IPS-20b (cell line): ENCODE results near the gene CACNA2D2.

Source experiments
- H3K27ac ChIP-seq: one replicate; pipeline ENCODE4 v1.5.1; 2013; ENCODE audit warnings: low read length
- H3K27me3 ChIP-seq: 2 replicates; pipeline ENCODE4 v1.6.1; 2013; ENCODE audit warnings: mild to moderate bottlenecking, low read length, inconsistent platforms; ENCODE audit not compliant: insufficient read depth
- H3K36me3 ChIP-seq: 2 replicates; pipeline ENCODE4 v1.6.1; 2013; ENCODE audit warnings: low read depth, mild to moderate bottlenecking, inconsistent platforms, low read length, moderate library complexity; ENCODE audit not compliant: insufficient read depth
- H3K4me1 ChIP-seq: 2 replicates; pipeline ENCODE4 v1.6.1; 2013; ENCODE audit warnings: mild to moderate bottlenecking, control low read depth, inconsistent platforms, low read length, moderate library complexity; ENCODE audit not compliant: insufficient read depth
- H3K4me3 ChIP-seq: 2 replicates; pipeline ENCODE4 v1.5.1; 2013; ENCODE audit warnings: mild to moderate bottlenecking, low read length, inconsistent platforms
- H3K9ac ChIP-seq: 2 replicates; pipeline ENCODE4 v1.6.1; 2013; ENCODE audit warnings: low read depth, mild to moderate bottlenecking, inconsistent platforms, low read length, moderate library complexity
- H3K9me3 ChIP-seq: 2 replicates; pipeline ENCODE4 v1.6.1; 2013; ENCODE audit warnings: mild to moderate bottlenecking, low read depth, low read length, inconsistent platforms; ENCODE audit not compliant: insufficient read depth

The CACNA2D2 gene

GRCh38 chr3:50355829-50356552 is 147.4 kb downstream of the CACNA2D2 start:
- Histone ChIP-seq H3K9me3 (no peaks in the 10 kb centered on the region), H3K36me3 (peaks cover 22% of the 10 kb centered on the region), H3K4me1 (peaks cover 6% of the 10 kb centered on the region; the same call in 1 of the 2 replicates), H3K27ac (no peak overlapping the region), H3K27me3 (no peaks in the 10 kb centered on the region), H3K9ac (no peak overlapping the region), H3K4me3 (no peak overlapping the region)

DNA sequence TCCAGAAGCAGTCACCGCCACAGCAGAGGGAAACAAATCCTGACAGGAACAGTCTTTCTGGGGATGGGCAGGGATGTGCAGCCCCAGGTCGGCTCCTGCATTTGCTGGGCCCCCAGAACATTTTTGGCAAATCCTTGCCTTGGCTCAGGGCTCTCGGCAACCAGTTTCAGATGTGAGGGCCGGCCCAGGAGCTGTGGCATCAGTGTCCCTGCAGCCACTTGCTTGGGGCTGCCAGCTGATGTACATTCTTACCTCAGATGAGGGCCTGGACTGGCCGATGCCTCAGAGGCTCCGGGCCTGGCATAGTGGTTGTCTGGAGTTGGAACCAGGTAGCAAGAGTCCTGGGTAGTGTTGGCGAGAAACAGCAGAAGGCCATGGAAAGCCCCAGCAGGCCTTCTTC is 148.6 kb downstream of the CACNA2D2 start:
- Histone ChIP-seq H3K4me1 (peaks cover 3% of the 10 kb centered on the region; the same call in 1 of the 2 replicates), H3K27ac (no peak overlapping the region), H3K9me3 (no peaks in the 10 kb centered on the region), H3K4me3 (no peak overlapping the region), H3K36me3 (peaks cover 22% of the 10 kb centered on the region), H3K27me3 (no peaks in the 10 kb centered on the region), H3K9ac (no peak overlapping the region)

DNA sequence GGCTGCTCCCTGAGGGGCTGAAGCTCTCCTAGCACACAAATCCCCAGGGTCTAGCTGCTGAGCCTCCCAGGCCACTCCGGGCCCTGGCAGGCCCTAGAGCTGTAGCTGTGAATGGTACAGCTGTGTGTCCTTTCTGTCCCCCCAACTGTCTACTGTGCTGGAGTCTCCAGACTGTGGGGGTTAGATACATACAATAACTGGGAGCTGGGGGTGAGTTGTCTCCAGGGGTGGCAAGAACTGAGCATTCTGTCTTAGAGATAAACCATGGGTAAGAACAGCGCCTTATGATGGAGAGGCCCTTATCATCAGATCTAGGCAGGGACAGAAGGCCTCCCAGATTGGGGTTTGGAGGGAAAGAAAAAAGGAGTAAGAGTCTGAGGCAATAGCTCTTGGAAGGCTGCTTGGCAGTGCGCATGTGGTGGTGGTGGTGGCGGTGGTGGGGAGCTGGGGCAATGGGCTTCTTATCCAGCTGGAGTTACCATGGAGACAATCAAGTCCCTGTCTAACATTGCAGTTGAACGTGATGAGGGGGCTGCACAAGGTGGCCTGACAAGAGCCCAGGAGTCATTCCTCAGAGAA is 149.2 kb downstream of the CACNA2D2 start:
- peaks cover 3% of the 10 kb centered on the region; the same call in 1 of the 2 replicates for H3K4me1 ChIP-seq
- H3K9me3 ChIP-seq = no peaks in the 10 kb centered on the region

DNA sequence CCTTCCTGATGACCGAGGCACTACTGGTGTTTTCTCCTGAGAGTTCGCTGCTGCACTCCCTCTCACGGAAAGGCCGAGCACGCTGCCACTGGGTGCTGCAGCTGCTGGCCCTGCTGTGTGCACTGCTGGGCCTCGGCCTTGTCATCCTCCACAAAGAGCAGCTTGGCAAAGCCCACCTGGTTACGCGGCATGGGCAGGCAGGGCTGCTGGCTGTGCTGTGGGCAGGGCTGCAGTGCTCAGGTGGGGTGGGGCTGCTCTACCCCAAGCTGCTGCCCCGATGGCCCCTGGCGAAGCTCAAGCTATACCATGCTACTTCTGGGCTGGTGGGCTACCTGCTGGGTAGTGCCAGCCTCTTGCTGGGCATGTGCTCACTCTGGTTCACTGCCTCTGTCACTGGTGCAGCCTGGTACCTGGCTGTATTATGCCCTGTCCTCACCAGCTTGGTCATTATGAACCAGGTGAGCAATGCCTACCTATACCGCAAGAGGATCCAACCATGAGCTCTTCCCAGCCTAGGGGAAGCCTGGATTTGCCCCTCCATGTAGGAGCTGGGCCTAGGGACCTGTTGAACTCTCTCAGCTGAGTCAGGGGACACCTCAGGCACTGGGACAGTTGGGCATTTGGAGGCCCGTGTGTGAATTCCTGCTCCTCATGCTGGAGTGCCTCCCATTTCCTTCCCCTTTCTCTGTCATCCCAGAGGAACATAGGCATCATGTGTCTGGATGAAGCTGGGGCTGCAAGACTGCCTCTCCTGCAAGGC is 150.0 kb downstream of the CACNA2D2 start:
- Histone ChIP-seq H3K36me3 (peaks cover 25% of the 10 kb centered on the region), H3K27me3 (no peaks in the 10 kb centered on the region), H3K4me3 (no peak overlapping the region), H3K27ac (no peak overlapping the region), H3K4me1 (peaks cover 3% of the 10 kb centered on the region; the same call in 1 of the 2 replicates), H3K9ac (no peak overlapping the region), H3K9me3 (no peaks in the 10 kb centered on the region)

More for the DNA sequence above, 149.2 kb downstream of the CACNA2D2 start:
- no peaks in the 10 kb centered on the region for H3K27me3 ChIP-seq
- no peak overlapping the region for H3K27ac ChIP-seq
- no peak overlapping the region for H3K4me3 ChIP-seq
- H3K36me3 ChIP-seq = peaks cover 22% of the 10 kb centered on the region
- H3K9ac ChIP-seq = no peak overlapping the region

DNA sequence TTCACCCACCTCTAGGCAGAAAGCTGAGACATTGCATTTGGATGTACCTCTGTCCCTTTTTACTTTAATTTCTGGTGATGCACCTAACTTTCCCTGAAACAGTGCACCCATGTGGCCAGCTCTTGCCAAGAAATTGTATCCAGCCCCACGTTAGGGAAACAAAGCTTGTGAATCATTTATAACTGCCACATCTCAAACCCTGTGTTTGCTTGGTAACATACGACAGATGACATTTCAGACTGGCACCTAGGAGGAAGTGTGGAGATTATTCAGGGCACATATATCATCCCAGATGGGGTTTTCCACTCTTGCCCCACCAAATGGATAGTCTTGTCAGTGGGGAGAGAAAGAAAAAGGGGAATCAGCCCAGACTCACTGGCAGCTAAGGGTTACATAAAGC is 150.7 kb downstream of the CACNA2D2 start:
- no peaks in the 10 kb centered on the region for H3K9me3 ChIP-seq
- no peaks in the 10 kb centered on the region for H3K27me3 ChIP-seq
- no peak overlapping the region for H3K4me3 ChIP-seq
- H3K9ac ChIP-seq = no peak overlapping the region
- H3K36me3 ChIP-seq = peaks cover 27% of the 10 kb centered on the region
- no peaks in the 10 kb centered on the region for H3K4me1 ChIP-seq
- H3K27ac ChIP-seq = no peak overlapping the region

- no peak overlapping the region for H3K9ac ChIP-seq
- no peak overlapping the region for H3K27ac ChIP-seq
- H3K4me3 ChIP-seq = peak overlapping the region; percentile 91
- H3K9me3 ChIP-seq = no peaks in the 10 kb centered on the region
- H3K4me1 ChIP-seq = no peaks in the 10 kb centered on the region
- peaks cover 5% of the 10 kb centered on the region for H3K27me3 ChIP-seq
- H3K36me3 ChIP-seq = peaks cover 25% of the 10 kb centered on the region
Measured at GRCh38 chr3:50351323-50351697, 152.1 kb downstream of the CACNA2D2 start.

- Histone ChIP-seq H3K4me1 (no peaks in the 10 kb centered on the region), H3K9ac (peak within 1 kb of the TSS; percentile 73), H3K36me3 (peaks cover 23% of the 10 kb centered on the region), H3K9me3 (no peaks in the 10 kb centered on the region), H3K4me3 (peak within 1 kb of the TSS; percentile 91), H3K27ac (no peak within 1 kb of the TSS), H3K27me3 (peaks cover 9% of the 10 kb centered on the region)
Measured at GRCh38 chr3:50350527-50351322, 152.7 kb downstream of the CACNA2D2 start, which contains the start of the genes CYB561D2 and NPRL2. Gene CYB561D2, plus strand, starts transcription at chr3:50350862. Its CDS starts 572 bp downstream, at chr3:50351434. Gene NPRL2, minus strand, starts transcription at chr3:50350775. Its CDS starts 123 bp downstream, at chr3:50350652.

DNA sequence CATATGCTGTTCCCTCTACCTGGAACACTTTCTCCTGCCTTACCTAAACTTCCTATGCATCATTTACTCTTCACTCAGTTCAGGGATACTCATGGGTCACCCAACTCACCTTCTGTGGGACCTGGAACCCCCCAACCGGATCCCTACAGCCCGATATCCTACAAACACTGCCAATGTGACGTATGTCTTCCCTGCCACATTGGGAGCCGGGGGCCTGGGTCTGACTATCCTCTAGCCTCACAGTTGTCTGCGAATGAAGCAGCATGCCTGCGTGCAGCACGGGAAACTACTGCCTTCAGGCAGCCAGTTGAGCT is 153.3 kb downstream of the CACNA2D2 start:
- no peaks in the 10 kb centered on the region for H3K4me1 ChIP-seq
- H3K27me3 ChIP-seq = peaks cover 14% of the 10 kb centered on the region
- peaks cover 22% of the 10 kb centered on the region for H3K36me3 ChIP-seq
- H3K4me3 ChIP-seq = peak overlapping the region; percentile 91
- no peak overlapping the region for H3K27ac ChIP-seq
- peak overlapping the region; percentile 73 for H3K9ac ChIP-seq
- no peaks in the 10 kb centered on the region for H3K9me3 ChIP-seq

GRCh38 chr3:50347187-50347813 is 156.1 kb downstream of the CACNA2D2 start:
- H3K9ac ChIP-seq = no peak overlapping the region
- H3K4me1 ChIP-seq = no peaks in the 10 kb centered on the region
- H3K9me3 ChIP-seq = no peaks in the 10 kb centered on the region
- H3K4me3 ChIP-seq = no peak overlapping the region
- H3K36me3 ChIP-seq = peaks cover 7% of the 10 kb centered on the region
- no peak overlapping the region for H3K27ac ChIP-seq
- peaks cover 43% of the 10 kb centered on the region for H3K27me3 ChIP-seq

DNA sequence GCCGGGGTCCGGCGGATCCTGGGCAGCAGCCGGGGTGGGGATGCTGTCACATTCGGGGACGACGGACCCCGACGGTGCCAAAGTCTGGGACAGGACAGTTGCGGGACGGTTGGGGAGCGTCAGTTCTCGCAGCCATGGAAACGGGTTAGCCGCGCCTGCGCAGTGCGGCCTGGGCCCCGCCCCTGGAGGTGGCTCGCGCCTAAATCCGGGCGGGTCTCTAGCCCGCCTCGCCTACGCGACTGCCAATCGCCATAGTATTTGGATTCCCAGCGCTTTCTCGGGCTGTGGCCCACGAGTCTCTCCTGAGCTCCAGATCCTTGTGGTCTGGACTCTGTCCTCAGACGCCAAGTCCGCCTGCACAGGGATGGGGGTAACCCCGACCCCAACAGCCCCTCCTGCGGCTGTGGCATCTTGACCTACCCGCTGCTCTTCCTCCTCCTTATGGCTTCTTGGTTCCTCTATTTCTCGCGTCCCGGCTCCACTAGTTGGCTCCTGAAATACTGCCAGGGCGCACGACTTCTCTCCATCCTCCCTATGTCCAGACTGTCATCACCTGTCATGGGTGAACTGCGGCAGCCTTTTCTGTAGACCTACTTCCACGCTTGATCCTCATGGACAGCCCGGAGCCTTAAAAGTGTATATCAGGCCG is 157.7 kb downstream of the CACNA2D2 start, which contains the start of gene ZMYND10:
Gene ZMYND10, minus strand, starts transcription at position 147 of the 649 bp plus-strand sequence. CDS start 153 bp downstream, outside the sequence.
- peaks cover 59% of the 10 kb centered on the region for H3K27me3 ChIP-seq
- no peaks in the 10 kb centered on the region for H3K4me1 ChIP-seq
- H3K4me3 ChIP-seq = peak within 1 kb of the TSS; percentile 63
- H3K9ac ChIP-seq = peak within 1 kb of the TSS; percentile 33; the same call in 1 of the 2 replicates
- no peaks in the 10 kb centered on the region for H3K9me3 ChIP-seq
- H3K36me3 ChIP-seq = peaks cover 7% of the 10 kb centered on the region
- no peak within 1 kb of the TSS for H3K27ac ChIP-seq
